WTC11 (cell line): Measurements from ENCODE around the gene ACTR3C. TPM values are rescaled to one million over a fixed set of nuclear protein-coding genes. Genes with fewer than 3 reads are reported as not detected.

ENCODE experiments used
- ATAC-seq: fragments of 200-7000 bp; cut with Tn5 transposase; 2 replicates; pipeline ENCODE4 v1.10.0; 2021; ENCODE audit warnings: mild to moderate bottlenecking, moderate library complexity
- CTCF ChIA-PET: fragments of 300-600 bp; sonication (Branson Sonifier 250); formaldehyde crosslinking; loops from one replicate; lab custom pipeline; 2021; ENCODE audit warnings: antibody characterized with exemption; lab: Charles Lee
- POLR2A ChIA-PET: fragments of 350-600 bp; sonication (Branson Sonifier 250); formaldehyde crosslinking; loops from one replicate; lab custom pipeline; 2021; ENCODE audit warnings: antibody characterized with exemption; lab: Charles Lee
- DNase-seq: peaks from one replicate; pipeline ENCODE4 v3.0.0; 2021; ENCODE audit warnings: low spot score
- H3K27ac Mint-ChIP-seq: 2 replicates; pipeline ENCODE4 v1.8.0; 2021; ENCODE audit warnings: mixed read lengths
- H3K27me3 Mint-ChIP-seq: 2 replicates; pipeline ENCODE4 v1.8.0; 2021; ENCODE audit warnings: low read depth, mild to moderate bottlenecking, moderate library complexity, mixed read lengths
- H3K36me3 Mint-ChIP-seq: 2 replicates; pipeline ENCODE4 v1.8.0; 2021; ENCODE audit warnings: mixed read lengths
- H3K4me1 Mint-ChIP-seq: 2 replicates; pipeline ENCODE4 v1.8.0; 2022; ENCODE audit warnings: mixed read lengths
- H3K4me3 Mint-ChIP-seq: 2 replicates; pipeline ENCODE4 v1.8.0; 2021; ENCODE audit warnings: mild to moderate bottlenecking, moderate library complexity, mixed read lengths
- H3K9me3 Mint-ChIP-seq: 2 replicates; pipeline ENCODE4 v1.8.0; 2021; ENCODE audit warnings: mixed read lengths
- EMX1 ChIP-seq: fragments of 250-450 bp; sonication (Bioruptor Pico); IDR thresholded peaks from 2 replicates; pipeline ENCODE4 v1.8.0; 2021; ENCODE audit warnings: mild to moderate bottlenecking
- FOXK1 ChIP-seq: sonication (generic); formaldehyde crosslinking; IDR thresholded peaks from 2 replicates; pipeline ENCODE4 v1.8.0; 2022; ENCODE audit warnings: mild to moderate bottlenecking, moderate library complexity, missing genetic modification reagents
- GABPB1 ChIP-seq: sonication (generic); formaldehyde crosslinking; IDR thresholded peaks from 2 replicates; pipeline ENCODE4 v1.8.1; 2023; ENCODE audit warnings: mild to moderate bottlenecking, missing genetic modification reagents
- MYBL2 ChIP-seq: sonication (generic); formaldehyde crosslinking; IDR thresholded peaks from 2 replicates; pipeline ENCODE4 v1.8.1; 2023; ENCODE audit warnings: mild to moderate bottlenecking, moderate library complexity, missing genetic modification reagents
- RELA ChIP-seq: sonication (generic); formaldehyde crosslinking; IDR thresholded peaks from 2 replicates; pipeline ENCODE4 v1.8.1; 2022; ENCODE audit warnings: missing genetic modification reagents, mild to moderate bottlenecking, borderline replicate concordance
- ZBTB21 ChIP-seq: sonication (generic); formaldehyde crosslinking; IDR thresholded peaks from 2 replicates; pipeline ENCODE4 v1.8.1; 2023; ENCODE audit warnings: mild to moderate bottlenecking, missing genetic modification reagents, borderline replicate concordance
- ZNF121 ChIP-seq: sonication (generic); formaldehyde crosslinking; IDR thresholded peaks from 2 replicates; pipeline ENCODE4 v1.8.0; 2023; ENCODE audit warnings: missing genetic modification reagents
- ZNF423 ChIP-seq: fragments of 250-450 bp; sonication (Bioruptor Pico); IDR thresholded peaks from 2 replicates; pipeline ENCODE4 v2.1.2; 2022; ENCODE audit warnings: mild to moderate bottlenecking, moderate library complexity
- total RNA-seq: library from RNA; stranded (reverse); gene quantifications from 3 replicates; pipeline ENCODE4 v1.2.3, GENCODE V29; 2021
- TF ChIP-seq, protein P1 (sequence below): sonication (generic); formaldehyde crosslinking; IDR thresholded peaks from 2 replicates; pipeline ENCODE4 v1.8.0; 2022; ENCODE audit warnings: mild to moderate bottlenecking, missing genetic modification reagents
- TF ChIP-seq, protein P2 (sequence below): fragments of 200-600 bp; IDR thresholded peaks from 2 replicates; pipeline ENCODE4 v1.8.0; 2022; ENCODE audit warnings: antibody characterized with exemption
- TF ChIP-seq, protein P3 (sequence below): fragments of 250-450 bp; sonication (Bioruptor Pico); conservative IDR thresholded peaks from 2 replicates; pipeline ENCODE4 v1.9.0; 2021; ENCODE audit warnings: mild to moderate bottlenecking
- TF ChIP-seq, protein P4 (sequence below): sonication (generic); formaldehyde crosslinking; IDR thresholded peaks from 2 replicates; pipeline ENCODE4 v1.8.1; 2023; ENCODE audit warnings: mild to moderate bottlenecking, missing genetic modification reagents, borderline replicate concordance

ACTR3C gene
- total RNA-seq, 1 experiment from 2014 or later = 1.4 TPM

DNA sequence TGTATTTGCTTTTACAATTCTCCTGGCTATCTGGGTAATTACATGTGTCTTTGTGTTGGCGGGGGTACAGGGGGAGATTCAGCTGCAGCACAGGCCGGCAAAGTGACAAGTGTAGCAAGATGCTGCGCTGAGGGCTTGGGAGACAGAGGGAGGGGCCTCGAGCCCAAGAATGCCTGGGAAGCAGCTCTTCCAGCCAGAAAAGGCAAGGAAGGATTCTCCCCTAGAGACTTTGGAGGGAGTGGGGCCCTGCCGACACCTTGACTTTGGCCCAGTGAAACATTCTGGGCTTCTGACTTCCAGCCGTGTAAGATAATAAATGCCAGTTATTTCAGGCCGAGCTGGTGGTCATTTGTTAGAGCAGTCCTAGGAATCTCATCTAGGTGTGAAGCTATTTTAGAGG is 38.1 kb upstream of the ACTR3C start:
- POLR2A ChIA-PET = interaction anchor here (0.7 to 2.7 kb wide), 3 partner anchors 22 to 44 kb away, joined by 3 to 9 read pairs (median 4); a partner anchor contains a TSS
- DNase-seq = peak; percentile 35
- no peak overlapping the region for H3K4me3 Mint-ChIP-seq
- no peaks in the 10 kb centered on the region; the same call in 1 of the 2 replicates for H3K9me3 Mint-ChIP-seq
- CTCF ChIA-PET = interaction anchor here (0.6 to 1.7 kb wide), 8 partner anchors 10 to 26 kb away, joined by 3 to 7 read pairs (median 4); no protein-coding TSS in a partner anchor
- TF ChIP-seq MYBL2 = no peak
- TF ChIP-seq ZBTB21 (CRISPR knock-in tag) = no peak
- no peak for TF ChIP-seq FOXK1 (CRISPR knock-in tag)
- TF ChIP-seq, protein P1, sequence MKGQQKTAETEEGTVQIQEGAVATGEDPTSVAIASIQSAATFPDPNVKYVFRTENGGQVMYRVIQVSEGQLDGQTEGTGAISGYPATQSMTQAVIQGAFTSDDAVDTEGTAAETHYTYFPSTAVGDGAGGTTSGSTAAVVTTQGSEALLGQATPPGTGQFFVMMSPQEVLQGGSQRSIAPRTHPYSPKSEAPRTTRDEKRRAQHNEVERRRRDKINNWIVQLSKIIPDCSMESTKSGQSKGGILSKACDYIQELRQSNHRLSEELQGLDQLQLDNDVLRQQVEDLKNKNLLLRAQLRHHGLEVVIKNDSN (CRISPR knock-in tag) = no peak
- no peak for TF ChIP-seq EMX1
- TF ChIP-seq GABPB1 = no peak
- TF ChIP-seq, protein P2, sequence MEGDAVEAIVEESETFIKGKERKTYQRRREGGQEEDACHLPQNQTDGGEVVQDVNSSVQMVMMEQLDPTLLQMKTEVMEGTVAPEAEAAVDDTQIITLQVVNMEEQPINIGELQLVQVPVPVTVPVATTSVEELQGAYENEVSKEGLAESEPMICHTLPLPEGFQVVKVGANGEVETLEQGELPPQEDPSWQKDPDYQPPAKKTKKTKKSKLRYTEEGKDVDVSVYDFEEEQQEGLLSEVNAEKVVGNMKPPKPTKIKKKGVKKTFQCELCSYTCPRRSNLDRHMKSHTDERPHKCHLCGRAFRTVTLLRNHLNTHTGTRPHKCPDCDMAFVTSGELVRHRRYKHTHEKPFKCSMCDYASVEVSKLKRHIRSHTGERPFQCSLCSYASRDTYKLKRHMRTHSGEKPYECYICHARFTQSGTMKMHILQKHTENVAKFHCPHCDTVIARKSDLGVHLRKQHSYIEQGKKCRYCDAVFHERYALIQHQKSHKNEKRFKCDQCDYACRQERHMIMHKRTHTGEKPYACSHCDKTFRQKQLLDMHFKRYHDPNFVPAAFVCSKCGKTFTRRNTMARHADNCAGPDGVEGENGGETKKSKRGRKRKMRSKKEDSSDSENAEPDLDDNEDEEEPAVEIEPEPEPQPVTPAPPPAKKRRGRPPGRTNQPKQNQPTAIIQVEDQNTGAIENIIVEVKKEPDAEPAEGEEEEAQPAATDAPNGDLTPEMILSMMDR = no peak
- TF ChIP-seq ZNF423 (CRISPR knock-in tag) = no peak
- no peaks in the 10 kb centered on the region; the same call in 1 of the 2 replicates for H3K27me3 Mint-ChIP-seq
- H3K27ac Mint-ChIP-seq = peak overlapping the region; percentile 6; the same call in 1 of the 2 replicates
- no peaks in the 10 kb centered on the region for H3K36me3 Mint-ChIP-seq
- H3K4me1 Mint-ChIP-seq = peaks cover 58% of the 10 kb centered on the region
- peak; percentile 44 for ATAC-seq

DNA sequence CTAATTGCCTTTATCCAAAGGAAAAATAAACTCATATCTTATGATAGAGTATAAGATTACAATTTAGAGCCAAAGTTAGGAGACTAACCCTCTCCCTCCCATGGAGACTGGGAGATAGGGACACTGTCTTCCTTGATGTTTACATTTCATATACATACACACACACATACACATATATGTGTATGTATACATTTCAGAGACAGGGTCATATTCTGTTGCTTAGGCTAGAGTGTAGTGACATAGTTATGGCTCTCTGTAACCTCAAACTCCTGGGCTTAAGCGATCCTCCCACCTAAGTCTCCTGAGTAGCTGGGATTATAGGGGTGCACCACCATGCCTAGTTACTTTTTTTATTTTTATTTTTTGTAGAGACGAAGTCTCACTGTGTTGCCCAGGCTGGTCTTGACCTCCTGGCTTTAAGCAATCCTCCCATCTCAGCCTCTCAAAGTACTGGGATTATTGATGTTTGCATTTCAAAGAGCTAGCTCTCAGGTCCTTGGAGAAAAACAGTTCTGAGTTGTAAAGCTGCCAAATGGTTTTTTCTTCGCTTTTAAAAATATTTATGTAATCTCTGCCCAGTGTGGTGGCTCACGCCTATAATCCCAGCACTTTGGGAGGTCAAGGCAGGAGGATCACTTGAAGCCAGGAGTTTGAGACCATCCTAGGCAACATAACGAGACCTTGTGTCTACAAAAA is 37.2 kb upstream of the ACTR3C start:
- no peak for DNase-seq
- Mint-ChIP-seq H3K4me3 (no peak overlapping the region), H3K27ac (no peak overlapping the region), H3K36me3 (no peaks in the 10 kb centered on the region), H3K9me3 (no peaks in the 10 kb centered on the region; the same call in 1 of the 2 replicates)
- CTCF ChIA-PET = interaction anchor here (1.5 kb wide), 1 partner anchor 13 kb away, joined by 3 read pairs; no protein-coding TSS in a partner anchor
- POLR2A ChIA-PET = interaction anchor here (2.7 kb wide), 1 partner anchor 23 kb away, joined by 9 read pairs; no protein-coding TSS in a partner anchor
- no peak for TF ChIP-seq RELA (CRISPR knock-in tag)
- peak; percentile 51; the same call in 1 of the 2 replicates for TF ChIP-seq ZNF121 (CRISPR knock-in tag)
- TF ChIP-seq, protein P3, sequence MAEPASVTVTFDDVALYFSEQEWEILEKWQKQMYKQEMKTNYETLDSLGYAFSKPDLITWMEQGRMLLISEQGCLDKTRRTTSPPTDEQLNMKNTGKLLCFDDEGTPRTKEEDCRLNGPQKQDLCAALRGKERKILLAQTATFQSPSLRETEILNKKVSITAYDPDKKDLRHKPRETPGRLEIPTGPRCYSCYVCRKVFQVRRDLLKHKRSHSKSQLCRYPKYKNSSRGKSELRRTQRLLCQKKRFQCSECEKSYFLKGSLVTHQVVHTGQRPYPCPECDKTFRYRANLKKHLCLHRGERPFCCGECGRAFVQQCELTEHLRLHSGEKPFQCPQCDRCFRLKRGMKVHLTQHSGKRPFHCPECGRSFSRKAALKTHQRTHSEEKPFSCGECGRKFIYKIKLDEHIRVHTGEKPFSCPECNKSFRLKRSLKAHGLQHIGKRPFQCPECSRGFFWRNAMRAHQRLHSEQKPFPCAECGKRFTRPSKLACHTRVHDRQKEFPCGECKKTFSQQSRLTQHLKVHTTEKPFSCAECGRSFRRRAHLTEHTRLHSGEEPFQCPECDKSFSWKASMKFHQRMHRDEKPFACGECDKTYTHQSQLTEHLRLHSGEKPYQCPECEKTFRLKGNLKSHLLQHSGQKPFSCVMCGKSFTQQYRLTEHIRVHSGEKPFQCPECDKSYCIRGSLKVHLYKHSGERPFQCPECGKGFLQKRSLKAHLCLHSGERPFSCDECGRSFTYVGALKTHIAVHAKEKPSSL = no peak
- TF ChIP-seq, protein P4, sequence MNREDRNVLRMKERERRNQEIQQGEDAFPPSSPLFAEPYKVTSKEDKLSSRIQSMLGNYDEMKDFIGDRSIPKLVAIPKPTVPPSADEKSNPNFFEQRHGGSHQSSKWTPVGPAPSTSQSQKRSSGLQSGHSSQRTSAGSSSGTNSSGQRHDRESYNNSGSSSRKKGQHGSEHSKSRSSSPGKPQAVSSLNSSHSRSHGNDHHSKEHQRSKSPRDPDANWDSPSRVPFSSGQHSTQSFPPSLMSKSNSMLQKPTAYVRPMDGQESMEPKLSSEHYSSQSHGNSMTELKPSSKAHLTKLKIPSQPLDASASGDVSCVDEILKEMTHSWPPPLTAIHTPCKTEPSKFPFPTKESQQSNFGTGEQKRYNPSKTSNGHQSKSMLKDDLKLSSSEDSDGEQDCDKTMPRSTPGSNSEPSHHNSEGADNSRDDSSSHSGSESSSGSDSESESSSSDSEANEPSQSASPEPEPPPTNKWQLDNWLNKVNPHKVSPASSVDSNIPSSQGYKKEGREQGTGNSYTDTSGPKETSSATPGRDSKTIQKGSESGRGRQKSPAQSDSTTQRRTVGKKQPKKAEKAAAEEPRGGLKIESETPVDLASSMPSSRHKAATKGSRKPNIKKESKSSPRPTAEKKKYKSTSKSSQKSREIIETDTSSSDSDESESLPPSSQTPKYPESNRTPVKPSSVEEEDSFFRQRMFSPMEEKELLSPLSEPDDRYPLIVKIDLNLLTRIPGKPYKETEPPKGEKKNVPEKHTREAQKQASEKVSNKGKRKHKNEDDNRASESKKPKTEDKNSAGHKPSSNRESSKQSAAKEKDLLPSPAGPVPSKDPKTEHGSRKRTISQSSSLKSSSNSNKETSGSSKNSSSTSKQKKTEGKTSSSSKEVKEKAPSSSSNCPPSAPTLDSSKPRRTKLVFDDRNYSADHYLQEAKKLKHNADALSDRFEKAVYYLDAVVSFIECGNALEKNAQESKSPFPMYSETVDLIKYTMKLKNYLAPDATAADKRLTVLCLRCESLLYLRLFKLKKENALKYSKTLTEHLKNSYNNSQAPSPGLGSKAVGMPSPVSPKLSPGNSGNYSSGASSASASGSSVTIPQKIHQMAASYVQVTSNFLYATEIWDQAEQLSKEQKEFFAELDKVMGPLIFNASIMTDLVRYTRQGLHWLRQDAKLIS (CRISPR knock-in tag) = no peak
- TF ChIP-seq, all 79 proteins: peak for 1
- ATAC-seq = no peak
- H3K27me3 Mint-ChIP-seq = no peaks in the 10 kb centered on the region; the same call in 1 of the 2 replicates
- H3K4me1 Mint-ChIP-seq = peaks cover 49% of the 10 kb centered on the region
